Mesodermal cell (in vitro differentiated cells): Measurements from ENCODE around the gene JUN.

Source experiments
- H3K27ac ChIP-seq: 2 replicates; pipeline ENCODE4 v1.7.0; 2013; ENCODE audit warnings: mild to moderate bottlenecking, low read depth, low read length, moderate library complexity; ENCODE audit not compliant: severe bottlenecking
- H3K36me3 ChIP-seq: 2 replicates; pipeline ENCODE4 v1.7.1; 2013; ENCODE audit warnings: mild to moderate bottlenecking, low read length, moderate library complexity; ENCODE audit not compliant: control insufficient read depth, insufficient read depth
- H3K4me1 ChIP-seq: one replicate; pipeline ENCODE4 v1.7.1; 2013; ENCODE audit warnings: mild to moderate bottlenecking, low read length; ENCODE audit not compliant: insufficient read depth, control insufficient read depth, poor library complexity, severe bottlenecking
- H3K4me3 ChIP-seq: 2 replicates; pipeline ENCODE4 v1.7.0; 2013; ENCODE audit warnings: low read length, control low read depth, mild to moderate bottlenecking; ENCODE audit not compliant: insufficient read depth, poor library complexity, severe bottlenecking; ENCODE audit errors: extremely low read depth
- H3K9me3 ChIP-seq: 2 replicates; pipeline ENCODE4 v1.7.1; 2013; ENCODE audit warnings: mild to moderate bottlenecking, low read length, moderate library complexity; ENCODE audit not compliant: control insufficient read depth
- WGBS, 2 experiments: methylation state at CpG; one replicate each; pipeline ENCODE4 v1.1.5; 2013; ENCODE audit warnings: missing lambda C conversion rate in 2 of 2; ENCODE audit not compliant: insufficient coverage in 2 of 2; 5-methylcytosine and 5-hydroxymethylcytosine counted together

The JUN gene

GRCh38 chr1:58794585-58794984 lies 10.7 kb upstream of the JUN start:
- WGBS, 2 experiments, result no CpG with 5 or more reads among the region's 3 CpGs

GRCh38 chr1:58792846-58793245 lies 9.0 kb upstream of the JUN start:
- Histone ChIP-seq H3K27ac (no peak overlapping the region), H3K36me3 (no peaks in the 10 kb centered on the region), H3K9me3 (peaks cover 15% of the 10 kb centered on the region), H3K4me1 (no peaks in the 10 kb centered on the region), H3K4me3 (no peak overlapping the region)
- 85 to 89% methylated on average over 5 of the region's 6 CpGs for WGBS, 2 experiments

More at GRCh38 chr1:58794585-58794984, 10.7 kb upstream of the JUN start:
- Histone ChIP-seq H3K4me3 (no peak overlapping the region), H3K36me3 (no peaks in the 10 kb centered on the region), H3K4me1 (no peaks in the 10 kb centered on the region), H3K9me3 (no peaks in the 10 kb centered on the region), H3K27ac (no peak overlapping the region)

GRCh38 chr1:58791106-58791505 lies 7.3 kb upstream of the JUN start:
- Histone ChIP-seq H3K9me3 (peaks cover 16% of the 10 kb centered on the region), H3K27ac (no peak overlapping the region), H3K4me1 (no peaks in the 10 kb centered on the region), H3K4me3 (no peak overlapping the region), H3K36me3 (no peaks in the 10 kb centered on the region)
- no CpG with 5 or more reads among the region's 1 CpG for WGBS, 2 experiments

GRCh38 chr1:58789996-58790660 lies 6.3 kb upstream of the JUN start:
- WGBS, 2 experiments, result 71 to 83% methylated on average over 1 of the region's 1 CpG
- Histone ChIP-seq H3K9me3 (peaks cover 16% of the 10 kb centered on the region), H3K36me3 (no peaks in the 10 kb centered on the region), H3K4me1 (peaks cover 4% of the 10 kb centered on the region), H3K4me3 (no peak overlapping the region), H3K27ac (no peak overlapping the region)

GRCh38 chr1:58789322-58789856 lies 5.5 kb upstream of the JUN start:
- peaks cover 16% of the 10 kb centered on the region for H3K9me3 ChIP-seq
- no peak overlapping the region for H3K4me3 ChIP-seq
- H3K27ac ChIP-seq, result no peak overlapping the region
- peaks cover 4% of the 10 kb centered on the region for H3K4me1 ChIP-seq
- WGBS, 2 experiments, result 87 to 91% methylated on average over 3 to 4 of the region's 6 CpGs
- no peaks in the 10 kb centered on the region for H3K36me3 ChIP-seq

GRCh38 chr1:58788259-58788658 lies 4.4 kb upstream of the JUN start:
- Histone ChIP-seq H3K4me3 (no peak overlapping the region), H3K36me3 (no peaks in the 10 kb centered on the region)
- WGBS, 2 experiments, result 100% methylated on average over 1 of the region's 3 CpGs

GRCh38 chr1:58786927-58787245 lies 3.0 kb upstream of the JUN start:
- WGBS, 2 experiments, result 91 to 95% methylated on average over 2 of the region's 2 CpGs
- H3K4me3 ChIP-seq, result no peak overlapping the region
- peaks cover 16% of the 10 kb centered on the region for H3K9me3 ChIP-seq
- no peak overlapping the region for H3K27ac ChIP-seq
- H3K36me3 ChIP-seq, result peaks cover 12% of the 10 kb centered on the region
- peaks cover 4% of the 10 kb centered on the region for H3K4me1 ChIP-seq

More at GRCh38 chr1:58788259-58788658, 4.4 kb upstream of the JUN start:
- Histone ChIP-seq H3K9me3 (peaks cover 16% of the 10 kb centered on the region), H3K27ac (no peak overlapping the region), H3K4me1 (peaks cover 4% of the 10 kb centered on the region)

- Histone ChIP-seq H3K4me1 (peaks cover 4% of the 10 kb centered on the region), H3K9me3 (peaks cover 16% of the 10 kb centered on the region), H3K4me3 (no peak overlapping the region), H3K27ac (no peak overlapping the region), H3K36me3 (peaks cover 16% of the 10 kb centered on the region)
- 88 to 94% methylated on average over 3 of the region's 6 CpGs for WGBS, 2 experiments
These were observed 2.5 kb upstream of the JUN start for GRCh38 chr1:58786184-58786926.

GRCh38 chr1:58785442-58786058 lies 1.7 kb upstream of the JUN start:
- Histone ChIP-seq H3K4me3 (peak overlapping the region; percentile 86), H3K36me3 (peaks cover 16% of the 10 kb centered on the region), H3K27ac (no peak overlapping the region), H3K9me3 (peaks cover 16% of the 10 kb centered on the region), H3K4me1 (peaks cover 4% of the 10 kb centered on the region)
- 16 to 22% methylated on average over 9 to 11 of the region's 14 CpGs for WGBS, 2 experiments

GRCh38 chr1:58784758-58785441 lies 1.1 kb upstream of the JUN start:
- WGBS, 2 experiments, result 0 to 1% methylated on average over 17 to 25 of the region's 56 CpGs
- Histone ChIP-seq H3K4me1 (peaks cover 4% of the 10 kb centered on the region), H3K36me3 (peaks cover 16% of the 10 kb centered on the region), H3K27ac (peak overlapping the region; percentile 97), H3K9me3 (peaks cover 16% of the 10 kb centered on the region), H3K4me3 (peak overlapping the region; percentile 86)
